Measurements from ENCODE around the gene AADACL3. TPM values are rescaled to one million over a fixed set of nuclear protein-coding genes. Genes with fewer than 3 reads are reported as not detected.

AADACL3 gene
- total RNA-seq, 1 experiment from 2014 or later = not detected

DNA sequence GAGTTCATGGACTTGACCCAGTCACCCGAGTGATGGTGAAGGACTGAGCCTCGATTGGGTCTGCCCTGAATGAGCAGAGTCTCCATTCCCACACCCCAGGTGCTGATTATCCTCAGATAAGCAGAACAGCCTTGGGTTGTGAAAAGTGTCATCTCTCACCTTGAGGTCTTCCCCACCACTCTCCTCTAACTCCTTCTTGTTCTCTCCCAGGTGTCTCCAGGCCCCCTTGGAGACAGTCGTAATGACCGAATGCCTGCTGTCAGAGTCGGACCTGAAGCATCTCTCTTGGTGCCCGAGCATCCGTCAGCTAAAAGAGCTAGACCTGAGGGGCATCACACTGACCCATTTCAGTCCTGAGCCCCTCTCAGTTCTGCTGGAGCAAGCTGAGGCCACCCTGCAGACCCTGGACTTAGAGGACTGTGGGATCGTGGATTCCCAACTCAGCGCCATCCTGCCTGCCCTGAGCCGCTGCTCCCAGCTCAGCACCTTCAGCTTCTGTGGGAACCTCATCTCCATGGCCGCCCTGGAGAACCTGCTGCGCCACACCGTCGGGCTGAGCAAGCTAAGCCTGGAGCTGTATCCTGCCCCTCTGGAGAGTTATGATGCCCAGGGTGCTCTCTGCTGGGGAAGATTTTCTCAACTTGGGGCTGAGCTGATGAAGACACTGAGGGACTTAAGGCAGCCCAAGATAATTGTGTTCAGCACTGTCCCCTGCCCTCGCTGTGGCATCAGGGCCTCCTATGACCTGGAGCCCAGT, 61.1 kb downstream of the AADACL3 start:
- Histone ChIP-seq H3K4me1 (ENCODE audit: insufficient read depth, low read length) (no peaks in the 10 kb centered on the region), H3K79me2 (ENCODE audit: low read length) (no peaks in the 10 kb centered on the region), H3K4me3 (ENCODE audit: low read length) (no peak overlapping the region), H3K9ac (ENCODE audit: low read length) (no peak overlapping the region), H3K9me2 (replicated peaks; ENCODE audit: low read length) (no peaks in the 10 kb centered on the region), H3K27ac (ENCODE audit: low read length) (no peak overlapping the region), H3K4me2 (ENCODE audit: low read length) (no peak overlapping the region), H2AFZ (ENCODE audit: low read length) (no peak overlapping the region), H3F3A (ENCODE audit: low read length, unreplicated experiment) (no peaks in the 10 kb centered on the region), H4K20me1 (ENCODE audit: low read length) (no peaks in the 10 kb centered on the region), H3K27me3 (ENCODE audit: low read length) (peaks cover 79% of the 10 kb centered on the region), H3K36me3 (ENCODE audit: low read depth, low read length) (no peaks in the 10 kb centered on the region), H3K9me3 (ENCODE audit: low read length) (no peaks in the 10 kb centered on the region)
- no TSS peak for BruUV-seq (replicated peaks)
- ChIA-PET CTCF (no interaction called here), POLR2A (ENCODE audit: unreplicated experiment) (no interaction called here)
- TF ChIP-seq CTCF (conservative IDR thresholded peaks at IDR 0.05; ENCODE audit: low read depth, low read length) (no peak), EZH2phosphoT487 (IDR thresholded peaks at IDR 0.05; ENCODE audit: borderline replicate concordance, low read length) (no peak), EZH2 (IDR thresholded peaks at IDR 0.05; ENCODE audit: low read length, unreplicated experiment) (no peak)
- intact Hi-C loops (cut with micrococcal nuclease) = no loop called here
- ATAC-seq (no peak), DNase-seq (no peak)

Other genes with a start within 250 kb of the AADACL3 start
- 105 and 116 TPM in 2 replicates for gene DHRS3, start 97.9 kb upstream of the AADACL3 start, total RNA-seq (2014; rRNA removed)
- not detected in 2 replicates for gene AADACL4, start 72.0 kb upstream of the AADACL3 start, total RNA-seq (2014; rRNA removed)
- gene CFAP107, start 30.1 kb downstream of the AADACL3 start, total RNA-seq (2014; rRNA removed) = not detected in 2 replicates
- not detected in 2 replicates for gene PRAMEF12, start 57.6 kb downstream of the AADACL3 start, total RNA-seq (2014; rRNA removed)
- gene PRAMEF1, start 75.3 kb downstream of the AADACL3 start, total RNA-seq (2014; rRNA removed) = not detected in 2 replicates
- not detected in 2 replicates for gene PRAMEF11, start 115.3 kb downstream of the AADACL3 start, total RNA-seq (2014; rRNA removed)
- not detected in 2 replicates for gene HNRNPCL1, start 132.6 kb downstream of the AADACL3 start, total RNA-seq (2014; rRNA removed)
- gene PRAMEF2, start 141.0 kb downstream of the AADACL3 start, total RNA-seq (2014; rRNA removed) = not detected in 2 replicates
- not detected in 2 replicates for gene PRAMEF4, start 170.1 kb downstream of the AADACL3 start, total RNA-seq (2014; rRNA removed)
- not detected in 2 replicates for gene PRAMEF10, start 182.2 kb downstream of the AADACL3 start, total RNA-seq (2014; rRNA removed)
- gene PRAMEF7, start 200.5 kb downstream of the AADACL3 start, total RNA-seq (2014; rRNA removed) = not detected in 2 replicates
- gene PRAMEF6, start 231.5 kb downstream of the AADACL3 start, total RNA-seq (2014; rRNA removed) = not detected in 2 replicates